Choroid plexus epithelial cell (primary cell): ENCODE data around the gene PTPRK.
A peak's percentile ranks its signal among the peaks of the same experiment; 100 is the strongest.

ENCODE experiments used
- DNase-seq: peaks from one replicate; pipeline ENCODE4 v3.0.0-alpha.2; 2010; ENCODE audit warnings: low read depth
- H3K4me3 ChIP-seq: 2 replicates; pipeline ENCODE4 v1.5.1; 2011; ENCODE audit warnings: low read depth, mild to moderate bottlenecking, control low read depth, low read length, moderate library complexity
- TF ChIP-seq, protein P1 (sequence below): conservative IDR thresholded peaks from 2 replicates; pipeline ENCODE4 v1.5.1; 2011; ENCODE audit warnings: low read depth, mild to moderate bottlenecking, control low read depth, inconsistent platforms, low read length, moderate library complexity

Gene PTPRK

DNA sequence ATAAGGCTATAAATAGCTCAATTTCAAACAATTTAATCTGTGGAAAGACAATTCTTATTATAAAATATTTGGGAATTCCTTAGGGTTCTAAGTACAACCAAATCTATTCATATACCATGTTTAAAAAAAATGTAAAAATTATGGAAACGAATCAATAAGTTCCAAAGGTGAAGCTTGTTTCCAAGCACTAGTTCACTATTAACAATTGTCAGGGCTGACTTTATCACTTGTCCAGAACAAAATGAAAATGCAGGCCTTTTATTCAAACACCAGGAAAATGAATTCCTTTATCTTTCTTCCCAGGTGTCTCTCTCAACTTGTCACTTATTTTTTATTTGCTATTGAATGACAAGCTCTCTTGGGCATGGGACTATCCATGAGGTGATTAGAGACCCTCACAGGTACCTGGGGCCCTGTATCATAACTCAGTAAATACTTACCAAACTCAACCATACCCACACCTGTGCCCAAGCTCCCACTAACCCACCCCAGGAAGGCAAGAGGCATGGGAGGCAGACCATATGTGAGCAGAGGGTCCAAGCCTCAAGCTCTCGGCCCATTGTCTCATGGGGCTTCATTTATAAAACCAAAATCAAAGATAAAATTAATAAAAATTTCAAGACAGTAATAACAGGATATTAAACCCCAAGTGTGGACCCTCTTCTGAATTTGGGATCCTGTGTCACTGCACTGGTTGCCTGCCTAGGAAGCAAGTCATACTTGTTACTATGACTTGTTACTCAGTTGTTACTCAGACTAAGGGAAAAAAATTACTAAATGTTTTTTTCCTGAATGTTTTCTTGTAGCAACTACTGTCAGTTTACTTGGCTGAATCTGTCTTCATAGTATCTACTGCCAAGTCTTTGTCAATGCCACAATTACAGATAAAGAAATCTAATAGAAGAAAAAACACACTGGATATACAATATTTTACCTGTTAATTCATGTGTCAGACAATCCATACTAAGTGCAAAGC lies 54.7 kb downstream of the PTPRK start:
- no peak overlapping the region for H3K4me3 ChIP-seq
- DNase-seq = no peak
- TF ChIP-seq, protein P1, sequence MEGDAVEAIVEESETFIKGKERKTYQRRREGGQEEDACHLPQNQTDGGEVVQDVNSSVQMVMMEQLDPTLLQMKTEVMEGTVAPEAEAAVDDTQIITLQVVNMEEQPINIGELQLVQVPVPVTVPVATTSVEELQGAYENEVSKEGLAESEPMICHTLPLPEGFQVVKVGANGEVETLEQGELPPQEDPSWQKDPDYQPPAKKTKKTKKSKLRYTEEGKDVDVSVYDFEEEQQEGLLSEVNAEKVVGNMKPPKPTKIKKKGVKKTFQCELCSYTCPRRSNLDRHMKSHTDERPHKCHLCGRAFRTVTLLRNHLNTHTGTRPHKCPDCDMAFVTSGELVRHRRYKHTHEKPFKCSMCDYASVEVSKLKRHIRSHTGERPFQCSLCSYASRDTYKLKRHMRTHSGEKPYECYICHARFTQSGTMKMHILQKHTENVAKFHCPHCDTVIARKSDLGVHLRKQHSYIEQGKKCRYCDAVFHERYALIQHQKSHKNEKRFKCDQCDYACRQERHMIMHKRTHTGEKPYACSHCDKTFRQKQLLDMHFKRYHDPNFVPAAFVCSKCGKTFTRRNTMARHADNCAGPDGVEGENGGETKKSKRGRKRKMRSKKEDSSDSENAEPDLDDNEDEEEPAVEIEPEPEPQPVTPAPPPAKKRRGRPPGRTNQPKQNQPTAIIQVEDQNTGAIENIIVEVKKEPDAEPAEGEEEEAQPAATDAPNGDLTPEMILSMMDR = no peak

DNA sequence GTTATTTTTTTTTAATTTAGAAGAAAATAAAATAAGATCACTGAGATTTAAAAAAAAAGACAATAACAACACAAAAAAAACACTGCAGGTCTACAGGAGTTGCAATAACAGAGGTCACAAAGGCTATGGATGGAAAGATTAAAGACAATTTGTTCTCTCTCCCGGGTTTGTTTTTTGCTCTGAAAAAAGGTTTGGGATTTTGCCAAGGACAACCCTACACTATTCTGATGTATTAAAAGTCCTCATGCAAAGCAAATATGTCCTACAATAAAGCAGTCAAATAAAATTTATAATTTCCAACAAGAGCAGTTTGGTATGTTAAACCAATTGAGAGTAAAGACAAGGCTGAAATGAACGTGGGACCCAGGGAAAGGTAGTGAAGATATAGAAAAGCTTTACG lies 55.6 kb downstream of the PTPRK start:
- H3K4me3 ChIP-seq = no peak overlapping the region
- peak; percentile 48 for DNase-seq
- TF ChIP-seq, protein P1 = no peak

DNA sequence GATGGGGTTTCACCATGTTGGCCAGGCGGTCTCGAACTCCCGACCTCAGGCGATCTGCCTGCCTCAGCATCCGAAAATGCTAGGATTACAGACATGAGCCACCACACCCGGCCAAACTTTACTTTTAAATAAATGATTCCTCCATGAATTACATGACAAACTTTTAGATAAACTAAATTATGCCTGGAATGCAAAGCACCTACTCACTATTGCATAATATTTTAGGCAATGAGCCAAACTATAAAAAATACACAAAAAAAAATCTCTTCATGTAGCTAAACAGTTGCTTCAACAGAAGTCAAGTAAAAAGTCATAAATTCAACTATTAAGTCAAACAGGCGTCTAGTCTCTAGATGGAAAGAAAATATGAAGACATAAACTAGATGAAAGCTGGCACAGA lies 56.5 kb downstream of the PTPRK start:
- H3K4me3 ChIP-seq = no peak overlapping the region
- TF ChIP-seq, protein P1 = no peak
- DNase-seq = peak; percentile 59

DNA sequence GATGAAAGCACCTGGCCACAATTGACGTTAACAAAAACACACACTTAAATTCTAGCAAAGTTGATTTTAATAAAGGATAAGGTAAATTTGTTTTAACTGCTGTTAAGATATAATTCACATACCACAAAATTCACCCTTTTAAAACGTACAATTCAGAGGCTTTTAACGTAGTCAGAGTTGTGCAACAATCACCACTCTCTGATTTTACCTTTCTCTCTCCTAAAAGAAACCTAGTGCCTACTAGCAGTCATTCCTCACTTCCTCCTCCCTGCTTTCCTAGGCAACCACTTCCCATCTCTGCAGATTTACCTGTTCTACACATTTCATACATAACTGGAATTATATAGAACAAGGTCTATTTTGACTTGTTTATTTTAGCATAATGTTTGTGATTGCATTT lies 58.9 kb downstream of the PTPRK start:
- TF ChIP-seq, protein P1 = no peak
- H3K4me3 ChIP-seq = no peak overlapping the region
- no peak for DNase-seq

DNA sequence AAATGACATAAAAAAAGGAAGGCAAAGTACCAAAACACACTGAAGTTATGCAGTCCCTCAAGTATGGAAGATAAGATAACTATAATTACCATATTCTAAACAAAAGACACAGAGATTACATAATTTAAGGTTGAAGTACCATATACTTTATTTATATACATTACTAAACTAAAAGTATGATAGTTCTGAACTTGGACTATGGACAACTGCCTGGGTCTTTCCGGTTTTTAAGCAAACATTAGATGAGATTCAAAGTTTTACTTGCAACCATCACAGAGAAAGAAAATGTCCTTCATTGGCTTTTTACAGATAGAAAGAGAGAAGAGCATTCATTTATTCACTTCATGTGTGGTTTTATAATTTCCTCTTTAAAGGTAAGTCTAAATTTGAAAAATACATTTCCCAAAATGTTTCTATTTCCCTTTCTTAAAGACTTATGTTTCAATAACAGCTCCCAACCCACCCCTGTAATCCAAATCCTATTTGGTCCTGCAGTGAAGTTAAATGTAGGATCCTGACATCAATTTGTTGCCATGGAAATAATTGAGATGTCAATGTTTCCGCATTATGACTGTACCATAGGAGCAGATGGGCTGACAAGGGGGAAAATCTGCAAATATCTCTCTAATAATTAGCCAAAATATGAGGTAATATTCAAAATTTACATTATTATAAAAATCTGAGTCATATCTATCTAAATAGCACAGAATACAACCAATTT lies 63.7 kb downstream of the PTPRK start:
- DNase-seq = no peak
- TF ChIP-seq, protein P1 = no peak
- H3K4me3 ChIP-seq = no peak overlapping the region

DNA sequence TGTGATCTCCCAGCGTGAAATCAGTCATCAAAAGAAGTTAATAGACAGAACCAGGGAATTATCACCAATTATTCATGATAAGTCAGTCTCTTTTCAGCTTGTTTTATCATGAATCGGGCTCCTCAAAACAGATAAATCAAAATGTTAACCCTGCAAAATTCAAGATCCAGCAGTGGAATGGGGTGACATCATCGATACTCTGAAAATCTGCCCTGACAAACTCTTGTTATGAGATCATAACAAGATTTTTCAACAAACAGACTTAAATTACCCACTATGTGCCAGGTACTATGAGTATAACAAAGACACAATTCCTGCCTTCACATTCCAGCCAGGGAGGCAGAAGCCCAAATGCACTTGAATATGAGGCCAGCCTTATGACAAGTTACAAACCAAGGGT lies 64.4 kb downstream of the PTPRK start:
- TF ChIP-seq, protein P1 = no peak
- H3K4me3 ChIP-seq = no peak overlapping the region
- DNase-seq = no peak
